ENCODE data around the gene ARHGAP26.

DNA sequence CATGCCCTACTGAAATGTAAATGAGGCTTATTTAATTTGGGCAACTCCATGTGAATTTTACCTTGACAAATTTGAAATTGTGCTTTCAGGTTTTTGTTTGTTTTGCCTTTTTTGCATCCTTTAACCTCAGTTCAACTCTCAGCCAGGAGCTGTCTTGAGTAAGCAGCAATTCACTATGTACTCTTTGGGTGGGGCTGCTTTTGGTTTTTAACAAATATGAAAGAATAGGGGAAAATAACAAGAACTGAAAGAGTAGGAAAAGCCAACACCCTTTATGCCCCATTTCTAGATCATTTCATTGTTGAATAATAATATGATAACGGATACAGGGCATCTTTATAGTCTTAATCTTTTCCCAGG lies 192.0 kb downstream of the ARHGAP26 start:
- TF ChIP-seq, protein P1, sequence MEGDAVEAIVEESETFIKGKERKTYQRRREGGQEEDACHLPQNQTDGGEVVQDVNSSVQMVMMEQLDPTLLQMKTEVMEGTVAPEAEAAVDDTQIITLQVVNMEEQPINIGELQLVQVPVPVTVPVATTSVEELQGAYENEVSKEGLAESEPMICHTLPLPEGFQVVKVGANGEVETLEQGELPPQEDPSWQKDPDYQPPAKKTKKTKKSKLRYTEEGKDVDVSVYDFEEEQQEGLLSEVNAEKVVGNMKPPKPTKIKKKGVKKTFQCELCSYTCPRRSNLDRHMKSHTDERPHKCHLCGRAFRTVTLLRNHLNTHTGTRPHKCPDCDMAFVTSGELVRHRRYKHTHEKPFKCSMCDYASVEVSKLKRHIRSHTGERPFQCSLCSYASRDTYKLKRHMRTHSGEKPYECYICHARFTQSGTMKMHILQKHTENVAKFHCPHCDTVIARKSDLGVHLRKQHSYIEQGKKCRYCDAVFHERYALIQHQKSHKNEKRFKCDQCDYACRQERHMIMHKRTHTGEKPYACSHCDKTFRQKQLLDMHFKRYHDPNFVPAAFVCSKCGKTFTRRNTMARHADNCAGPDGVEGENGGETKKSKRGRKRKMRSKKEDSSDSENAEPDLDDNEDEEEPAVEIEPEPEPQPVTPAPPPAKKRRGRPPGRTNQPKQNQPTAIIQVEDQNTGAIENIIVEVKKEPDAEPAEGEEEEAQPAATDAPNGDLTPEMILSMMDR (IDR thresholded peaks at IDR 0.05; ENCODE audit: poor library complexity, severe bottlenecking), result no peak
- no peak for TF ChIP-seq SMC3 (conservative IDR thresholded peaks at IDR 0.05; ENCODE audit: poor library complexity)
- no peak for TF ChIP-seq EZH2 (IDR thresholded peaks at IDR 0.05; ENCODE audit: borderline replicate concordance, insufficient read depth, low read length, poor library complexity, severe bottlenecking)
- TF ChIP-seq TAF1 (IDR thresholded peaks at IDR 0.05; ENCODE audit: low read depth), result no peak
